Measurements from ENCODE around the gene TMEM208.

Gene TMEM208

DNA sequence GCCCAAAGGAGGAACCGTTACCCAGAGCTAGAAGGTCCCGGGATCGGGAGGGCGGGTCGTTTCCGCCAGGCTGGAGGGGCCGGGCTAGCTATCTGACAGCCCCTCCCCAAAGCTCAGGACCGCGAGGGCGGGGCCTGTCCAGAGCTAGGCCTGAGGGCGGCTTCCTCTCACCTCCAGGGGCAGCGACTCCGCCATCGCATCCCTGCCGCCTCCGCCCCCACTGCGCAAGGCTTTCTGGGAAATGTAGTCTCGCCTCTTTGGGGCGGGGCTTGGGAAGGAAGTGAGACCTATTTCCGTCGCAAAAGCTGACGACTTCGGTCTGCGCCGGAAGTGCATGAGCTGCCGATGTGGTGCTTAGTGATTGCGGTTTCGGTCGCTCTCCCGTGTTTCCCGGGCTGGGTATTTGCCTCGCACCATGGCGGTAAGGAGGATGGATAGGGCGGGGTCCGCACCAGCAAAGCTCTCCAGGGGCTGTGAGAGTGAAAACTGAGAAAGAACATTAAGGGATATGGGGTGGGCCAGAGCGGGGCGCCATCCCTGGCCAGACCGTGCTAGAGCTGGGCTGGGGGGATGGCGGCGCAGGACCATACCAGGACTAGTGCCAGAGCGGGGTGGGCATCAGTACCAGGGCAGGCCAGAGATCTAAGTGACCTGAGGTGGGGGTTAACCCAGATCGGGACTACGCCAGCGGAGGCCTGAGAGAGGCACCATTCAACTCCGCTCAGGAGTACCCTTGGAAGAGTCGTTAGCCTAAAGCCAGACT lies at the start of gene TMEM208:
TMEM208 (plus strand) TSS at position 327 of the 763 bp plus-strand sequence; CDS start at position 416, 89 bp downstream.
- DNase-seq = peak; percentile 70

DNA sequence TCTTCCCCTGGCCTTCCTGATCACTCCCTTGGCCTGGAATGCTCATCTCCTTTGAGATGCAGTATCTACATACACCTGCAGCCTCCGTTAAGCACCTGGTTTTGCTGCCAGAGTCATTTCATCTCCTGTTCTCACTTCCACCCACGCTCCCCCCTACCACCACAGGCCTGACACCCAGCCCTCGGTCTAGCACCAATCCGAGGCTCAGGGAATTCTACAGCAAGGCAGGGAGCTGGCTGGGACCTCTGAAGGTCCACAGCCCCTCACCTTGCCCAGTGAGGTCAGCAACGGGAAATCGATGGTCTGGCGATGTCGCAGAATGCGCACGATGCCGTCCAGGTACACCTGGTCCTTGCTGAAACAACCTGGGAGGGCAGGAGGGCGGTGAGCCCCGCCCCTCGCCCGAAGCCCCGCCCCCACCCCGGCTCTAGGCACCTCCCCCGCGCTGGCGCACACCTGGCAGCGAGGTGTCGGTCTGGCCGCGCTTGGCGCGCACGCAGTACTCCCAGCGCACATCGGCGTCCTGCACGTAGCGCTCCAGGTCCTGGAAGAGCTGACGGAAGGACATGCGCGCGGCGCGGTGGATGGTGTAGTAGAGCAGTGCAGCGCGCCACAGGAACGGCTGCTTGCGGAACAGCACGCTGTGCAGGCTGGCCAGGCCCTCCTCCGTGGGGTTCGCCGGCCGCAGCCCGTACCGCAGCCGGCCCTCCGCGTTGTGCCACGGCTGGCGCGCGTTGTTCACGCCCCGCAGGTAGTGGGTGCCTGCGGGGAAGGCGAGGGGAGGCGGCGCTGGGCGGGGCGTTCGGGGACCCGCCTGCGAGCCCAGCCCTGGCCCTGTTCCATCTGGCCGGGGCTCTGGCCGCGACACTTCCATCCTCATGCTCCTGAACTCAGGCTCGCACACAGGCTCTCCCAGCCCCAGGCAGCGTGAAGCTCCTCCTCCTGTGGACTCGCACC lies 48.9 kb upstream of the TMEM208 start:
- peak; percentile 28 for DNase-seq

- DNase-seq = no peak
Measured at GRCh38 chr16:67179421-67180080, 47.4 kb upstream of the TMEM208 start.

DNA sequence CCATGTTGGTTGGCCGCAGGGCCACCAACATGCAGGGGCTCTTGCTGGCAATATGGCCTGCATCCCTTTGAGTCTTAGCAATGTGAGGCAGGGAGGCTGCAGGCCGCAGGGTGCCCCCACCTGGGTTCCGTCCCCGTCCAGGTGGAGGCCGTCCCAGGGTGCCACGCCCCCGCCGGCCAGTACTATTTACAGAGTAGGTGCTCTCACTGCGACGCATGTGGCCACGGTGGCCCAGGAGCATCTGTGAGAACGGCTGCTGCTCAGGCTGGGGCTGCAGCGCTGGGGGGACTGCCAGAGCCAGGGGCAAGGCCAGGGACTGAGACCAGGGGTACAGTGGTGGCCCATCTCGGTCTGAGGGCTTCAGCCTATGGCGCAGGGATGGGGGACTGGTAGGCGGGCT lies 46.8 kb upstream of the TMEM208 start:
- DNase-seq = no peak

- DNase-seq = no peak
Measured at GRCh38 chr16:67181346-67181745, 45.6 kb upstream of the TMEM208 start.

- no peak for DNase-seq
Measured at GRCh38 chr16:67182288-67182687, 44.6 kb upstream of the TMEM208 start.

DNA sequence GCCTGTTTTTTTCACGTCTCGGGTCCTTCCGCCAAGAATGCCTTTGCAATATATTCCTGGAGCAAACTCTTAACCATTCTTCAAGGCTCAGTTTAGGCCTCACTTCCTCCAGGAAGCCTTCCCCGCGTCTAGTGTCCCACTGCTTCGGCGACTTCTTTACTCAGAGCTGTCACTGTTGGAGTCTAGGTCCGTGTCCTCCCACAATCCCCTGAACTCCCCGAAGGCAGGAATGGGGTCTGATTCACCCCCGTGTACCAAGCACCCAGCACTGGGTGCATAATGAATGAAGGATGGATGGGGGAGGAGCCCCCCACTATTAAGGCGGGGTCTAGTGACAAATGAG lies 43.7 kb upstream of the TMEM208 start:
- no peak for DNase-seq

- peak; percentile 87 for DNase-seq
Measured at GRCh38 chr16:67183627-67184452, 43.1 kb upstream of the TMEM208 start, which contains the start of gene MATCAP1. Gene MATCAP1, minus strand, starts transcription at chr16:67183963. Its CDS starts 3,353 bp downstream, at chr16:67180610.

GRCh38 chr16:67184453-67184994 lies 42.4 kb upstream of the TMEM208 start:
- DNase-seq = no peak

GRCh38 chr16:67184995-67185650 lies 41.8 kb upstream of the TMEM208 start:
- no peak for DNase-seq

GRCh38 chr16:67185651-67186134 lies 41.2 kb upstream of the TMEM208 start:
- no peak for DNase-seq

- DNase-seq = no peak
Measured at GRCh38 chr16:67186550-67186950, 40.4 kb upstream of the TMEM208 start.

- DNase-seq = no peak
Measured at GRCh38 chr16:67187175-67187890, 39.6 kb upstream of the TMEM208 start.

DNA sequence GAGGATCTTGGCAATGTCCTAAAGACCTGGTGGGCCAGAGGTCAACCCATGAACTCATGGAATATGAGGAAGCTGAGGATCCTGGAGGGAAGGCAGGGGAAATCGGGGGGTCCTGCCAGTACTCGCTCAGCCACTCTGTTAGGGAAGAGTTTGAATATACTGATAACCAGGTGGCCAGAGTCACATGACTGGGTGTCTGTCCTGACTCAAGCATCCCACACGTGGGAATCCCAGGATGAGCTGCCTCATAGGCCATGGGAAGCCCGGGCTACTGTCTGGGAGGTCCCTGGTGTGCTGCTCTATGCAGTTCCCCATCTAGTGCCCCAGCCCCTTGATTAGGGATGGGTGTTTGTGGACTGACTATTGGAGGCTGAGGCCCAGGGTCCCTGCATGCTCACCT lies 38.6 kb upstream of the TMEM208 start:
- no peak for DNase-seq

GRCh38 chr16:67188798-67189197 lies 38.1 kb upstream of the TMEM208 start:
- no peak for DNase-seq

GRCh38 chr16:67190041-67190440 lies 36.9 kb upstream of the TMEM208 start, which contains the start of gene EXOC3L1:
Gene EXOC3L1, minus strand, starts transcription at chr16:67190136. Its CDS starts 460 bp downstream, at chr16:67189676.
- no peak for DNase-seq

- no peak for DNase-seq
Measured at GRCh38 chr16:67190448-67191399, 36.2 kb upstream of the TMEM208 start.

GRCh38 chr16:67191411-67191994 lies 35.4 kb upstream of the TMEM208 start:
- no peak for DNase-seq

Measured in NCI-H2029 treated with DMSO at 0.1 percent for 48 hours (cell line).